B cell (primary cell): Measurements from ENCODE around the gene WDR13. TPM values are rescaled to one million over a fixed set of nuclear protein-coding genes. Genes with fewer than 3 reads are reported as not detected.

ENCODE experiments used
- polyA plus RNA-seq: library from polyadenylated mRNA; depleted of rRNA; stranded (reverse); fragments of >200 nt; gene quantifications from 2 replicates; pipeline ENCODE4 v1.2.3, GENCODE V29; 2012
- small RNA-seq: library from RNA; depleted of rRNA; stranded (forward); fragments of <200 nt; gene quantifications from one replicate; pipeline ENCODE3, GENCODE V24; 2012; ENCODE audit warnings: low replicate concordance, low read depth; ENCODE audit not compliant: insufficient read length
- total RNA-seq, 2 donors: library from RNA; stranded (reverse); fragments of 120-200 nt in 1 of 2; gene quantifications; 1 replicate in 1 of 2; 2 replicates in 1 of 2; pipeline versions ENCODE4 v1.2.3 to v1.2.4, GENCODE V29; 2013 to 2022

WDR13 gene
- total and polyA plus RNA-seq, 2 donors (not counting 1 experiment from before 2014, with no cell fraction given), result 85.1 to 257 TPM

Small RNA genes within 50 kb of the gene (small RNA-seq; reads per million reads assigned to genes)
- not detected for gene MRPL32P1

Other genes with a start within 250 kb of the WDR13 start
- not detected in 2 replicates for gene SSX3, start 240.8 kb upstream of the WDR13 start, total RNA-seq
- gene SSX3, start 240.8 kb upstream of the WDR13 start, polyA plus RNA-seq, result not detected in 2 replicates
- not detected in 2 replicates for gene SSX4, start 214.0 kb upstream of the WDR13 start, total RNA-seq
- gene SSX4, start 214.0 kb upstream of the WDR13 start, polyA plus RNA-seq, result not detected in 2 replicates
- not detected in 2 replicates for gene SSX4B, start 185.5 kb upstream of the WDR13 start, total RNA-seq
- gene SSX4B, start 185.5 kb upstream of the WDR13 start, polyA plus RNA-seq, result not detected in 2 replicates
- 14.8 and 15.1 TPM in 2 replicates for gene SLC38A5, start 127.2 kb upstream of the WDR13 start, total RNA-seq
- 21.6 and 23.2 TPM in 2 replicates for gene SLC38A5, start 127.2 kb upstream of the WDR13 start, polyA plus RNA-seq
- 36.6 and 37.7 TPM in 2 replicates for gene FTSJ1, start 121.3 kb upstream of the WDR13 start, total RNA-seq
- 55.8 and 64.4 TPM in 2 replicates for gene FTSJ1, start 121.3 kb upstream of the WDR13 start, polyA plus RNA-seq
- 12.8 and 13.0 TPM in 2 replicates for gene PORCN, start 88.5 kb upstream of the WDR13 start, total RNA-seq
- 18.5 and 19.6 TPM in 2 replicates for gene PORCN, start 88.5 kb upstream of the WDR13 start, polyA plus RNA-seq
- 27.9 and 33.4 TPM in 2 replicates for gene EBP, start 75.7 kb upstream of the WDR13 start, total RNA-seq
- gene EBP, start 75.7 kb upstream of the WDR13 start, polyA plus RNA-seq, result 60.8 and 68.9 TPM in 2 replicates
- gene TBC1D25, start 57.8 kb upstream of the WDR13 start, total RNA-seq, result 24.6 and 25.2 TPM in 2 replicates
- gene TBC1D25, start 57.8 kb upstream of the WDR13 start, polyA plus RNA-seq, result 31.5 and 51.6 TPM in 2 replicates
- 190 and 200 TPM in 2 replicates for gene RBM3, start 23.0 kb upstream of the WDR13 start, total RNA-seq
- 291 and 682 TPM in 2 replicates for gene RBM3, start 23.0 kb upstream of the WDR13 start, polyA plus RNA-seq
- 98.0 and 102 TPM in 2 replicates for gene WAS, start 86.3 kb downstream of the WDR13 start, total RNA-seq
- gene WAS, start 86.3 kb downstream of the WDR13 start, polyA plus RNA-seq, result 88.7 and 93.8 TPM in 2 replicates
- 8.9 and 9.5 TPM in 2 replicates for gene SUV39H1, start 99.2 kb downstream of the WDR13 start, total RNA-seq
- gene SUV39H1, start 99.2 kb downstream of the WDR13 start, polyA plus RNA-seq, result 5.2 and 6.7 TPM in 2 replicates
- not detected in 2 replicates for gene GLOD5, start 164.3 kb downstream of the WDR13 start, total RNA-seq
- gene GLOD5, start 164.3 kb downstream of the WDR13 start, polyA plus RNA-seq, result not detected in 2 replicates
- not detected in 2 replicates for gene GATA1, start 189.1 kb downstream of the WDR13 start, total RNA-seq
- 0.16 TPM in 1 of 2 replicates, not detected in the other for gene GATA1, start 189.1 kb downstream of the WDR13 start, polyA plus RNA-seq
- gene HDAC6, start 204.6 kb downstream of the WDR13 start, total RNA-seq, result 168 and 170 TPM in 2 replicates
- 125 and 137 TPM in 2 replicates for gene HDAC6, start 204.6 kb downstream of the WDR13 start, polyA plus RNA-seq
- not detected in 2 replicates for gene ERAS, start 229.0 kb downstream of the WDR13 start, total RNA-seq
- 0.09 and 0.19 TPM in 2 replicates for gene ERAS, start 229.0 kb downstream of the WDR13 start, polyA plus RNA-seq
- not detected in 2 replicates for gene PCSK1N, start 238.1 kb downstream of the WDR13 start, total RNA-seq
- 0.09 TPM in 1 of 2 replicates, not detected in the other for gene PCSK1N, start 238.1 kb downstream of the WDR13 start, polyA plus RNA-seq